ENCODE results near the gene CNTN6.

DNA sequence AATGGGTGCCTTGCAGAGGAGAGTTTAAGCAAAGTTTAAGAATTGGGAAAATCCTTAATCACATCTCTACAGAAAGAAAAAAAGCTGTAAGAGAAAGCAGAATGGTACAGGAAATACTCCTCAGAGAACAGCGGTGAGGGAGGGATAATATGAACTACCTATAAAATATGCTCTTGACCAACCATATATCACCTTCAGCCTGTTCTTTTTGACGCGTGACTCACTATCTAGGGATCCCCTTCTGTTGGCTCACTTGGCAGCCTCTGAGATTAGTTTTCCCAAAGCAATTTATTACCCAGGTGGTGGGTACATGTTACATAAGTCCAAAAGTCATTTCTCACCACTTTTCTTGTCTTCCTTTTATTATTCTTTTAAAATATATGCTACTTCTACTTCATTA is 97.7 kb downstream of the CNTN6 start:
- TF ChIP-seq ZNF317 (CRISPR knock-in tag; IDR thresholded peaks at IDR 0.05; ENCODE audit: borderline replicate concordance, low read depth), result no peak
- TF ChIP-seq, protein P1, sequence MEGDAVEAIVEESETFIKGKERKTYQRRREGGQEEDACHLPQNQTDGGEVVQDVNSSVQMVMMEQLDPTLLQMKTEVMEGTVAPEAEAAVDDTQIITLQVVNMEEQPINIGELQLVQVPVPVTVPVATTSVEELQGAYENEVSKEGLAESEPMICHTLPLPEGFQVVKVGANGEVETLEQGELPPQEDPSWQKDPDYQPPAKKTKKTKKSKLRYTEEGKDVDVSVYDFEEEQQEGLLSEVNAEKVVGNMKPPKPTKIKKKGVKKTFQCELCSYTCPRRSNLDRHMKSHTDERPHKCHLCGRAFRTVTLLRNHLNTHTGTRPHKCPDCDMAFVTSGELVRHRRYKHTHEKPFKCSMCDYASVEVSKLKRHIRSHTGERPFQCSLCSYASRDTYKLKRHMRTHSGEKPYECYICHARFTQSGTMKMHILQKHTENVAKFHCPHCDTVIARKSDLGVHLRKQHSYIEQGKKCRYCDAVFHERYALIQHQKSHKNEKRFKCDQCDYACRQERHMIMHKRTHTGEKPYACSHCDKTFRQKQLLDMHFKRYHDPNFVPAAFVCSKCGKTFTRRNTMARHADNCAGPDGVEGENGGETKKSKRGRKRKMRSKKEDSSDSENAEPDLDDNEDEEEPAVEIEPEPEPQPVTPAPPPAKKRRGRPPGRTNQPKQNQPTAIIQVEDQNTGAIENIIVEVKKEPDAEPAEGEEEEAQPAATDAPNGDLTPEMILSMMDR (IDR thresholded peaks at IDR 0.05), result no peak
- TF ChIP-seq, protein P2, sequence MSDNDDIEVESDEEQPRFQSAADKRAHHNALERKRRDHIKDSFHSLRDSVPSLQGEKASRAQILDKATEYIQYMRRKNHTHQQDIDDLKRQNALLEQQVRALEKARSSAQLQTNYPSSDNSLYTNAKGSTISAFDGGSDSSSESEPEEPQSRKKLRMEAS (CRISPR knock-in tag; IDR thresholded peaks at IDR 0.05), result no peak
- TF ChIP-seq, protein P3, sequence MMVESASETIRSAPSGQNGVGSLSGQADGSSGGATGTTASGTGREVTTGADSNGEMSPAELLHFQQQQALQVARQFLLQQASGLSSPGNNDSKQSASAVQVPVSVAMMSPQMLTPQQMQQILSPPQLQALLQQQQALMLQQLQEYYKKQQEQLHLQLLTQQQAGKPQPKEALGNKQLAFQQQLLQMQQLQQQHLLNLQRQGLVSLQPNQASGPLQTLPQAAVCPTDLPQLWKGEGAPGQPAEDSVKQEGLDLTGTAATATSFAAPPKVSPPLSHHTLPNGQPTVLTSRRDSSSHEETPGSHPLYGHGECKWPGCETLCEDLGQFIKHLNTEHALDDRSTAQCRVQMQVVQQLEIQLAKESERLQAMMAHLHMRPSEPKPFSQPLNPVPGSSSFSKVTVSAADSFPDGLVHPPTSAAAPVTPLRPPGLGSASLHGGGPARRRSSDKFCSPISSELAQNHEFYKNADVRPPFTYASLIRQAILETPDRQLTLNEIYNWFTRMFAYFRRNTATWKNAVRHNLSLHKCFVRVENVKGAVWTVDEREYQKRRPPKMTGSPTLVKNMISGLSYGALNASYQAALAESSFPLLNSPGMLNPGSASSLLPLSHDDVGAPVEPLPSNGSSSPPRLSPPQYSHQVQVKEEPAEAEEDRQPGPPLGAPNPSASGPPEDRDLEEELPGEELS (CRISPR knock-in tag; IDR thresholded peaks at IDR 0.05), result no peak
- TF ChIP-seq, protein P4, sequence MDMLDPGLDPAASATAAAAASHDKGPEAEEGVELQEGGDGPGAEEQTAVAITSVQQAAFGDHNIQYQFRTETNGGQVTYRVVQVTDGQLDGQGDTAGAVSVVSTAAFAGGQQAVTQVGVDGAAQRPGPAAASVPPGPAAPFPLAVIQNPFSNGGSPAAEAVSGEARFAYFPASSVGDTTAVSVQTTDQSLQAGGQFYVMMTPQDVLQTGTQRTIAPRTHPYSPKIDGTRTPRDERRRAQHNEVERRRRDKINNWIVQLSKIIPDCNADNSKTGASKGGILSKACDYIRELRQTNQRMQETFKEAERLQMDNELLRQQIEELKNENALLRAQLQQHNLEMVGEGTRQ (CRISPR knock-in tag; IDR thresholded peaks at IDR 0.05), result no peak
- no peak for TF ChIP-seq TEAD1 (CRISPR knock-in tag; IDR thresholded peaks at IDR 0.05)
- TF ChIP-seq, protein P5, sequence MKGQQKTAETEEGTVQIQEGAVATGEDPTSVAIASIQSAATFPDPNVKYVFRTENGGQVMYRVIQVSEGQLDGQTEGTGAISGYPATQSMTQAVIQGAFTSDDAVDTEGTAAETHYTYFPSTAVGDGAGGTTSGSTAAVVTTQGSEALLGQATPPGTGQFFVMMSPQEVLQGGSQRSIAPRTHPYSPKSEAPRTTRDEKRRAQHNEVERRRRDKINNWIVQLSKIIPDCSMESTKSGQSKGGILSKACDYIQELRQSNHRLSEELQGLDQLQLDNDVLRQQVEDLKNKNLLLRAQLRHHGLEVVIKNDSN (CRISPR knock-in tag; IDR thresholded peaks at IDR 0.05), result no peak
- no peak for TF ChIP-seq JUN (CRISPR knock-in tag; IDR thresholded peaks at IDR 0.05)
- TF ChIP-seq, protein P6, sequence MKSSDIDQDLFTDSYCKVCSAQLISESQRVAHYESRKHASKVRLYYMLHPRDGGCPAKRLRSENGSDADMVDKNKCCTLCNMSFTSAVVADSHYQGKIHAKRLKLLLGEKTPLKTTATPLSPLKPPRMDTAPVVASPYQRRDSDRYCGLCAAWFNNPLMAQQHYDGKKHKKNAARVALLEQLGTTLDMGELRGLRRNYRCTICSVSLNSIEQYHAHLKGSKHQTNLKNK (CRISPR knock-in tag; IDR thresholded peaks at IDR 0.05), result no peak
- TF ChIP-seq IRF2 (CRISPR knock-in tag; IDR thresholded peaks at IDR 0.05; ENCODE audit: borderline replicate concordance, low read depth), result no peak
